ENCODE results near the gene TBC1D24. TPM values are rescaled to one million over a fixed set of nuclear protein-coding genes. Genes with fewer than 3 reads are reported as not detected.

Gene TBC1D24
- total and polyA plus RNA-seq, 9 of the 15 experiments (the other 6 are each of a cell fraction or from before 2014, with no cell fraction given): 1.7 to 22.6 (median 7.2) TPM

- H3K9me1 ChIP-seq (ENCODE audit: control insufficient read depth, insufficient read depth, low read length): no peaks in the 10 kb centered on the region
- peaks cover 46% of the 10 kb centered on the region; the same call in 2 of the 3 replicates for H3K36me3 ChIP-seq (ENCODE audit: control insufficient read depth, insufficient read depth, low read length)
- in situ Hi-C loops (cut with MboI): no loop called here
- ATAC-seq: peak; percentile 11
- no peak for DNase-seq (ENCODE audit: extremely low read depth in 1 of 4, low spot score in 3 of 4)
- intact Hi-C loops (cut with micrococcal nuclease): no loop called here
- no peak overlapping the region for H3K4me3 ChIP-seq
- no peak for FAIRE-seq
- WGBS (ENCODE audit: insufficient coverage, low coverage, missing lambda C conversion rate): 87% methylated on average over 16 of the region's 16 CpGs
- peaks cover 5% of the 10 kb centered on the region; the same call in 1 of the 2 replicates for H4K20me1 ChIP-seq (replicated peaks; ENCODE audit: control insufficient read depth, insufficient read depth, low read length)
- ChIA-PET CTCF (ENCODE audit: low intra/inter-chr PET ratio) (no interaction called here), POLR2A (interaction anchor here (0.6 to 1.6 kb wide), 7 partner anchors 9 to 520 kb away, joined by 3 to 6 read pairs (median 3); partner anchors contain the start of genes RPS2 and TBC1D24)
- H3K79me2 ChIP-seq (ENCODE audit: control insufficient read depth, insufficient read depth, low read length): peaks cover 88% of the 10 kb centered on the region
- H3K9me3 ChIP-seq (replicated peaks; ENCODE audit: control insufficient read depth, insufficient read depth, low read depth, low read length): no peaks in the 10 kb centered on the region
- peaks cover 41 to 89% of the 10 kb centered on the region in 2 experiments for H3K4me1 ChIP-seq (replicated peaks in 1 of 2; ENCODE audit: control insufficient read depth in 2 of 2, insufficient read depth in 2 of 2, low read length in 2 of 2)
- H3K9ac ChIP-seq (ENCODE audit: insufficient read depth in 1 of 2, low read depth in 2 of 2, low read length in 2 of 2): peak overlapping the region; percentile 40 to 89
- peak overlapping the region; percentile 70 for H3K4me2 ChIP-seq (ENCODE audit: insufficient read depth, low read length)
- no peaks in the 10 kb centered on the region for H3K27me3 ChIP-seq (ENCODE audit: control insufficient read depth in 2 of 2, insufficient read depth in 2 of 2, low read length in 2 of 2)
- H3K27ac ChIP-seq (ENCODE audit: extremely low read depth, low read depth, low read length): peak overlapping the region; percentile 68
- BruUV-seq (replicated peaks): no TSS peak
- H2AFZ ChIP-seq (ENCODE audit: low read depth, low read length): no peak overlapping the region
- TF ChIP-seq ZNF253 (CRISPR knock-in tag; conservative IDR thresholded peaks at IDR 0.05) (no peak), CBFA2T3 (IDR thresholded peaks at IDR 0.05) (no peak), KAT7 (CRISPR knock-in tag; IDR thresholded peaks at IDR 0.05; ENCODE audit: borderline replicate concordance) (0 out of 2 replicates have a peak, but pooled peaks have one; percentile 8), IFI16 (CRISPR knock-in tag; IDR thresholded peaks at IDR 0.05) (no peak), ZSCAN29 (IDR thresholded peaks at IDR 0.05) (no peak), SMARCA4 (IDR thresholded peaks at IDR 0.05) (no peak), ERF (CRISPR knock-in tag; IDR thresholded peaks at IDR 0.05) (no peak), NR3C1 (CRISPR knock-in tag; IDR thresholded peaks at IDR 0.05) (no peak), ZNF134 (CRISPR knock-in tag; conservative IDR thresholded peaks at IDR 0.05) (no peak), RB1 (IDR thresholded peaks at IDR 0.05; ENCODE audit: low read depth) (no peak), ZNF583 (CRISPR knock-in tag; IDR thresholded peaks at IDR 0.05) (no peak), ZFX (CRISPR knock-in tag; IDR thresholded peaks at IDR 0.05) (peak; percentile 36; the same call in 1 of the 2 replicates), RAD51 (IDR thresholded peaks at IDR 0.05; ENCODE audit: borderline replicate concordance, low read depth) (no peak), MLX (CRISPR knock-in tag; conservative IDR thresholded peaks at IDR 0.05) (no peak), RBM15 (IDR thresholded peaks at IDR 0.05; ENCODE audit: insufficient read depth, low read length) (no peak), ZNF274 (IDR thresholded peaks at IDR 0.05; ENCODE audit: borderline replicate concordance, low read depth, low read length) (no peak), RBBP5 (IDR thresholded peaks at IDR 0.05; ENCODE audit: borderline replicate concordance, insufficient read depth, low read length, poor library complexity, severe bottlenecking) (no peak), TCFL5 (CRISPR knock-in tag; conservative IDR thresholded peaks at IDR 0.05) (no peak)
- TF ChIP-seq, protein P1, sequence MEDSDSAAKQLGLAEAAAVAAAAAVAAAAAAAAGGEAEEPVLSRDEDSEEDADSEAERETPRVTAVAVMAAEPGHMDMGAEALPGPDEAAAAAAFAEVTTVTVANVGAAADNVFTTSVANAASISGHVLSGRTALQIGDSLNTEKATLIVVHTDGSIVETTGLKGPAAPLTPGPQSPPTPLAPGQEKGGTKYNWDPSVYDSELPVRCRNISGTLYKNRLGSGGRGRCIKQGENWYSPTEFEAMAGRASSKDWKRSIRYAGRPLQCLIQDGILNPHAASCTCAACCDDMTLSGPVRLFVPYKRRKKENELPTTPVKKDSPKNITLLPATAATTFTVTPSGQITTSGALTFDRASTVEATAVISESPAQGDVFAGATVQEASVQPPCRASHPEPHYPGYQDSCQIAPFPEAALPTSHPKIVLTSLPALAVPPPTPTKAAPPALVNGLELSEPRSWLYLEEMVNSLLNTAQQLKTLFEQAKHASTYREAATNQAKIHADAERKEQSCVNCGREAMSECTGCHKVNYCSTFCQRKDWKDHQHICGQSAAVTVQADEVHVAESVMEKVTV (CRISPR knock-in tag; IDR thresholded peaks at IDR 0.05): 0 out of 2 replicates have a peak, but pooled peaks have one; percentile 7
- TF ChIP-seq, protein P2, sequence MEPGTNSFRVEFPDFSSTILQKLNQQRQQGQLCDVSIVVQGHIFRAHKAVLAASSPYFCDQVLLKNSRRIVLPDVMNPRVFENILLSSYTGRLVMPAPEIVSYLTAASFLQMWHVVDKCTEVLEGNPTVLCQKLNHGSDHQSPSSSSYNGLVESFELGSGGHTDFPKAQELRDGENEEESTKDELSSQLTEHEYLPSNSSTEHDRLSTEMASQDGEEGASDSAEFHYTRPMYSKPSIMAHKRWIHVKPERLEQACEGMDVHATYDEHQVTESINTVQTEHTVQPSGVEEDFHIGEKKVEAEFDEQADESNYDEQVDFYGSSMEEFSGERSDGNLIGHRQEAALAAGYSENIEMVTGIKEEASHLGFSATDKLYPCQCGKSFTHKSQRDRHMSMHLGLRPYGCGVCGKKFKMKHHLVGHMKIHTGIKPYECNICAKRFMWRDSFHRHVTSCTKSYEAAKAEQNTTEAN (CRISPR knock-in tag; IDR thresholded peaks at IDR 0.05): no peak
Measured at GRCh38 chr16:2483939-2484897, 9.3 kb downstream of the TBC1D24 start.
